ENCODE data around the gene RGS10. TPM values are rescaled to one million over a fixed set of nuclear protein-coding genes. Genes with fewer than 3 reads are reported as not detected.
"Not testable (repeated sequence)": the region's sequence is repeated elsewhere in the genome, so short reads cannot be mapped to it uniquely, and the experiment has no call there.

The RGS10 gene
- total RNA-seq, 5 donors from 2014 or later (not counting 1 experiment from before 2014, with no cell fraction given) = 77.1 to 163 (median 155) TPM

DNA sequence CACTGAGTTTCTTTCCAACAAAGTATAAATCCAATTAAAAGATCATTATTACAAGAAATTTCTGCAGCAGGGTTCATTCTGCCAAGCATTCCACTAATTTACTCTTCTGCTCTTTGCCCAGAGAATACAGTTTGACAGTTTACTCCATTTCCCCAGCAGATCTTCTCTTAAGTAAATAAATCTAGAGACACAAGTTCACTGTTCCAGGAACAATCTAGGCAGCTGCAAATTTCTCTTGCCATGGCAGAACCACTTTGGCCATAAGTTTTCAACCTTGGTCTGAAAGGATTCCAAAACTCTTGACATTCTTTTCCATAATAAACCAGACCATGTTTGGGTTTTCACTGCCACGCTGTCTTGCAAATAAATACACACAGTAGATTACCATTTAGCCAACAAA, 11.5 kb downstream of the RGS10 start:
- ATAC-seq (replicated peaks in 1 of 4) (no peak), DNase-seq (no peak)
- H3K4me1 ChIP-seq (ENCODE audit: control insufficient read depth in 1 of 2, extremely low read depth in 1 of 2, insufficient read depth in 2 of 2, low read length in 2 of 2) = peaks cover 29 to 54% of the 10 kb centered on the region in 2 experiments
- H3K27ac ChIP-seq (ENCODE audit: low read length) = no peak overlapping the region
- no peak overlapping the region for H3K4me3 ChIP-seq (ENCODE audit: control insufficient read depth in 1 of 2, extremely low read depth in 1 of 2, low read length in 1 of 2)
- Mint-ChIP-seq H3K4me3 (peak overlapping the region in 1 of 3 donors; percentile 71), H3K4me1 (peaks cover 79 to 82% (median 79%) of the 10 kb centered on the region in 3 donors), H3K27me3 (no peaks in the 10 kb centered on the region), H3K27ac (peak overlapping the region; percentile 13 to 75), H3K9me3 (no peaks in the 10 kb centered on the region), H3K36me3 (peaks cover 28% of the 10 kb centered on the region)
- no peaks in the 10 kb centered on the region for H3K27me3 ChIP-seq (replicated peaks in 1 of 2; ENCODE audit: control insufficient read depth in 2 of 2, extremely low read depth in 1 of 2, insufficient read depth in 2 of 2, low read length in 1 of 2)
- POLR2A ChIA-PET = interaction anchor here in 1 of 2 donors (0.6 kb wide), 1 partner anchor 377 kb away, joined by 3 read pairs; no protein-coding TSS in a partner anchor
- WGBS (ENCODE audit: insufficient coverage) = 100% methylated on average over 1 of the region's 1 CpG
- peaks cover 0 to 13% of the 10 kb centered on the region in 2 donors for H3K36me3 ChIP-seq (ENCODE audit: control insufficient read depth in 2 of 2, extremely low read depth in 1 of 2, insufficient read depth in 1 of 2, low read length in 1 of 2)
- CTCF ChIA-PET = interaction anchor here in 1 of 2 donors (0.5 to 1.4 kb wide), 3 partner anchors 9 to 73 kb away, joined by 3 to 8 read pairs (median 6); no protein-coding TSS in a partner anchor
- no peaks in the 10 kb centered on the region for H3K9me3 ChIP-seq

GRCh38 chr10:119528663-119529237, 13.8 kb downstream of the RGS10 start:
- peaks cover 22 to 58% of the 10 kb centered on the region in 2 experiments for H3K4me1 ChIP-seq (ENCODE audit: control insufficient read depth in 1 of 2, extremely low read depth in 1 of 2, insufficient read depth in 2 of 2, low read length in 2 of 2)
- H3K36me3 ChIP-seq (ENCODE audit: control insufficient read depth in 2 of 2, extremely low read depth in 1 of 2, insufficient read depth in 1 of 2, low read length in 1 of 2) = peaks cover 11 to 35% of the 10 kb centered on the region in 2 donors
- Mint-ChIP-seq H3K27ac (peak overlapping the region; percentile 8 to 48), H3K4me1 (peaks cover 68 to 72% (median 71%) of the 10 kb centered on the region in 3 donors), H3K36me3 (peaks cover 34% of the 10 kb centered on the region)
- 100% methylated on average over 2 of the region's 8 CpGs for WGBS (ENCODE audit: insufficient coverage)
- H3K4me3 ChIP-seq (ENCODE audit: control insufficient read depth in 1 of 2, extremely low read depth in 1 of 2, low read length in 1 of 2); H3K9me3 Mint-ChIP-seq; H3K27ac ChIP-seq (ENCODE audit: low read length); H3K27me3 Mint-ChIP-seq; H3K4me3 Mint-ChIP-seq; H3K27me3 ChIP-seq (replicated peaks in 1 of 2; ENCODE audit: control insufficient read depth in 2 of 2, extremely low read depth in 1 of 2, insufficient read depth in 2 of 2, low read length in 1 of 2); ATAC-seq (replicated peaks in 1 of 4); POLR2A ChIA-PET; DNase-seq; H3K9me3 ChIP-seq: not testable (repeated sequence)
- CTCF ChIA-PET = interaction anchor here (1.2 to 1.3 kb wide), 2 partner anchors 9 to 63 kb away, joined by 3 to 5 read pairs; no protein-coding TSS in a partner anchor

DNA sequence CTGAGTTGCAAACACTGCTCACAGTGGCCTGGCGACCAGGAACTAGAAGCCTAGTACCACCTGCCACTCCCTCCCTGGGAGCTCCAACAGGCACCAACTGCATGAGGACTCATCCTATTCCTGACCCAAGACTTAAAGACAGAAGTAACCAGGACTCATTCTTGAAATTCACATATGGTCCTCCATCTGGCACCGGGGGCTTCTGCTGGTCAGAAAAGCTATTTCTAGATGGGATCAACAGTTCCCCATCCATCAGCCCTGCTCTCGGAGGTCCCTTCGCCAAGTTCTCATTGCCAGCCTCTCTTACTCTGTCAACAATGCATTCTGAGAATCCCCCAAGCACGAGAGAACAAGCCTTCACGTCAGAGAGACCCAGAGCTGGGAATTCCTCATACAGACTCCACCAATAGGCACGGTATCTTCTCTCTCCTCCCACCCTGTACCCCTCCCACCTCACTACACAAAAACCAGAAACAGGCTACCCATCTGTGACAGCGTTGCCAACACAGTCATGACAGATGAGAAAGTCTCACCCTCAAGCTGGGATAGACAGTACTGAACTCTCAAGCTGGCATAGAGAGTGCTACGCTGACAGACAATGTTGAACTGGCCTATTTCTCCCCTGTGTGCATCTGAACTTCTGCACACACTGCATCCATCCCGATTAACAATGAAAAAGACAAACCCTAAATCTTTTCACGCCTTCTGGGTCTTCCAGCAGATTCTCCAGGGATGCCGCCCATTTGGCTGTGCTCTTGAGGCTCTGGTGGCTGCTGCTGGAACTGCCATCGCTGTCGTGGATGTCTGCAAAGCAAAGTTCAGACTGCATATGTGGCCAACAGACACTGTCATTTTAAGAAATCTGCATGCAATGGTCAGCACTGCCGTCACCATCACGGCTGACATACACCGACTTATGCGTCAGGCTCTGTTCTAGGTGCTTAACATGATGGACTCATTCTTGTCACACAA, 15.6 kb downstream of the RGS10 start:
- Mint-ChIP-seq H3K4me1 (peaks cover 56 to 64% (median 58%) of the 10 kb centered on the region in 3 donors), H3K4me3 (peak overlapping the region in 1 of 3 donors; percentile 34), H3K27ac (peak overlapping the region; percentile 63 to 76), H3K27me3 (no peaks in the 10 kb centered on the region), H3K9me3 (no peaks in the 10 kb centered on the region), H3K36me3 (peaks cover 46% of the 10 kb centered on the region)
- ChIA-PET POLR2A (interaction anchor here (0.6 to 1.5 kb wide), 4 partner anchors 9 to 150 kb away, joined by 3 to 6 read pairs (median 4); no protein-coding TSS in a partner anchor), CTCF (interaction anchor here (1.0 to 1.2 kb wide), 2 partner anchors 14 to 17 kb away, joined by 3 read pairs; no protein-coding TSS in a partner anchor)
- H3K36me3 ChIP-seq (ENCODE audit: control insufficient read depth in 2 of 2, extremely low read depth in 1 of 2, insufficient read depth in 1 of 2, low read length in 1 of 2) = peaks cover 11 to 51% of the 10 kb centered on the region in 2 donors
- peaks cover 16 to 43% of the 10 kb centered on the region in 2 experiments for H3K4me1 ChIP-seq (ENCODE audit: control insufficient read depth in 1 of 2, extremely low read depth in 1 of 2, insufficient read depth in 2 of 2, low read length in 2 of 2)
- no peak overlapping the region for H3K27ac ChIP-seq (ENCODE audit: low read length)
- ATAC-seq (replicated peaks in 1 of 4) (peak in 1 of 4 experiments; percentile 75), DNase-seq (peak in 2 of 35 experiments; percentile 39 to 45)
- H3K4me3 ChIP-seq (ENCODE audit: control insufficient read depth in 1 of 2, extremely low read depth in 1 of 2, low read length in 1 of 2) = no peak overlapping the region
- no peaks in the 10 kb centered on the region for H3K9me3 ChIP-seq
- H3K27me3 ChIP-seq (replicated peaks in 1 of 2; ENCODE audit: control insufficient read depth in 2 of 2, extremely low read depth in 1 of 2, insufficient read depth in 2 of 2, low read length in 1 of 2) = no peaks in the 10 kb centered on the region
- 86% methylated on average over 16 of the region's 18 CpGs for WGBS (ENCODE audit: insufficient coverage)

GRCh38 chr10:119526149-119526548, 16.4 kb downstream of the RGS10 start:
- Histone ChIP-seq H3K27ac (ENCODE audit: low read length) (no peak overlapping the region), H3K36me3 (ENCODE audit: control insufficient read depth in 2 of 2, extremely low read depth in 1 of 2, insufficient read depth in 1 of 2, low read length in 1 of 2) (peaks cover 11 to 54% of the 10 kb centered on the region in 2 donors), H3K27me3 (replicated peaks in 1 of 2; ENCODE audit: control insufficient read depth in 2 of 2, extremely low read depth in 1 of 2, insufficient read depth in 2 of 2, low read length in 1 of 2) (no peaks in the 10 kb centered on the region), H3K4me3 (ENCODE audit: control insufficient read depth in 1 of 2, extremely low read depth in 1 of 2, low read length in 1 of 2) (no peak overlapping the region), H3K9me3 (no peaks in the 10 kb centered on the region), H3K4me1 (ENCODE audit: control insufficient read depth in 1 of 2, extremely low read depth in 1 of 2, insufficient read depth in 2 of 2, low read length in 2 of 2) (peaks cover 10 to 38% of the 10 kb centered on the region in 2 experiments)
- H3K4me1 Mint-ChIP-seq = peaks cover 52 to 59% (median 55%) of the 10 kb centered on the region in 3 donors
- H3K4me3 Mint-ChIP-seq = no peak overlapping the region
- peaks cover 47% of the 10 kb centered on the region for H3K36me3 Mint-ChIP-seq
- ATAC-seq (replicated peaks in 1 of 4) (no peak), DNase-seq (no peak)
- no CpG with 5 or more reads among the region's 1 CpG for WGBS (ENCODE audit: insufficient coverage)
- no peaks in the 10 kb centered on the region for H3K9me3 Mint-ChIP-seq
- no peaks in the 10 kb centered on the region for H3K27me3 Mint-ChIP-seq
- ChIA-PET CTCF (interaction anchor here (1.0 to 1.2 kb wide), 2 partner anchors 15 to 17 kb away, joined by 3 read pairs; no protein-coding TSS in a partner anchor), POLR2A (interaction anchor here (0.6 kb wide), 4 partner anchors 38 to 150 kb away, joined by 3 to 4 read pairs (median 3); no protein-coding TSS in a partner anchor)
- H3K27ac Mint-ChIP-seq = peak overlapping the region; percentile 63 to 76

GRCh38 chr10:119525116-119525515, 17.4 kb downstream of the RGS10 start:
- Mint-ChIP-seq H3K4me3 (no peak overlapping the region), H3K9me3 (no peaks in the 10 kb centered on the region), H3K27me3 (no peaks in the 10 kb centered on the region), H3K4me1 (peaks cover 52 to 55% (median 53%) of the 10 kb centered on the region in 3 donors), H3K36me3 (peaks cover 44% of the 10 kb centered on the region), H3K27ac (peak overlapping the region in 1 of 2 donors; percentile 55)
- Histone ChIP-seq H3K4me1 (ENCODE audit: control insufficient read depth in 1 of 2, extremely low read depth in 1 of 2, insufficient read depth in 2 of 2, low read length in 2 of 2) (peaks cover 11 to 36% of the 10 kb centered on the region in 2 experiments), H3K9me3 (no peaks in the 10 kb centered on the region), H3K4me3 (ENCODE audit: control insufficient read depth in 1 of 2, extremely low read depth in 1 of 2, low read length in 1 of 2) (no peak overlapping the region), H3K36me3 (ENCODE audit: control insufficient read depth in 2 of 2, extremely low read depth in 1 of 2, insufficient read depth in 1 of 2, low read length in 1 of 2) (peaks cover 11 to 58% of the 10 kb centered on the region in 2 donors), H3K27ac (ENCODE audit: low read length) (no peak overlapping the region), H3K27me3 (replicated peaks in 1 of 2; ENCODE audit: control insufficient read depth in 2 of 2, extremely low read depth in 1 of 2, insufficient read depth in 2 of 2, low read length in 1 of 2) (no peaks in the 10 kb centered on the region)
- ChIA-PET POLR2A (interaction anchor here (0.6 to 1.2 kb wide), 2 partner anchors 16 to 207 kb away, joined by 3 read pairs; no protein-coding TSS in a partner anchor), CTCF (interaction anchor here in 1 of 2 donors (1.2 kb wide), 1 partner anchor 16 kb away, joined by 3 read pairs; no protein-coding TSS in a partner anchor)
- DNase-seq (no peak), ATAC-seq (replicated peaks in 1 of 4) (no peak)
- WGBS (ENCODE audit: insufficient coverage) = 97% methylated on average over 5 of the region's 5 CpGs

Measured in T-cell (primary cell).